ENCODE data around the gene CDYL2. TPM values are rescaled to one million over a fixed set of nuclear protein-coding genes. Genes with fewer than 3 reads are reported as not detected.

CDYL2 gene
- total and polyA plus RNA-seq, 2 donors (not counting 3 experiments of a cell fraction or from before 2014, with no cell fraction given) = 7.1 to 71.3 TPM

GRCh38 chr16:80615735-80616134, 188.7 kb downstream of the CDYL2 start:
- DNase-seq (ENCODE audit: low read depth, low spot score) = no peak
- H3K4me3 ChIP-seq (replicated peaks in 1 of 3; ENCODE audit: insufficient read depth in 1 of 3, low read depth in 1 of 3, low read length in 3 of 3) = no peak overlapping the region
- dilution Hi-C loops (cut with MboI; ENCODE audit: extremely low pct_ligation_motif_present, low sequenced_read_pairs) (no loop called here), intact Hi-C loops (cut with micrococcal nuclease) (no loop called here)
- TF ChIP-seq POLR2AphosphoS5 (IDR thresholded peaks at IDR 0.05; ENCODE audit: insufficient read depth, low read depth, low read length) (no peak), JUN (IDR thresholded peaks at IDR 0.05; ENCODE audit: borderline replicate concordance, insufficient read depth, insufficient read length, low read depth) (no peak), MYC (IDR thresholded peaks at IDR 0.05; ENCODE audit: low read depth, low read length) (no peak), POLR2A (IDR thresholded peaks at IDR 0.05; ENCODE audit: low read depth, low read length) (no peak), EZH2 (IDR thresholded peaks at IDR 0.05; ENCODE audit: borderline replicate concordance, low read depth, low read length, severe bottlenecking) (no peak), MAX (IDR thresholded peaks at IDR 0.05; ENCODE audit: insufficient read depth, insufficient read length) (no peak)
- no peak overlapping the region for H3K4me2 ChIP-seq (ENCODE audit: insufficient read depth, low read length)
- no peak overlapping the region for H3K9ac ChIP-seq (replicated peaks; ENCODE audit: extremely low read depth, insufficient read depth, low read length)
- H2AFZ ChIP-seq (ENCODE audit: low read depth, low read length) = no peak overlapping the region
- ChIA-PET CTCF (interaction anchor here (1.1 to 1.2 kb wide), 2 partner anchors 8 to 136 kb away, joined by 3 to 6 read pairs; no protein-coding TSS in a partner anchor), POLR2A (no interaction called here)
- no peaks in the 10 kb centered on the region for H3K27me3 ChIP-seq (ENCODE audit: control insufficient read depth in 2 of 2, insufficient read depth in 2 of 2, low read length in 2 of 2)
- FAIRE-seq = no peak
- H3K36me3 ChIP-seq (ENCODE audit: control insufficient read depth in 2 of 2, extremely low read depth in 1 of 2, insufficient read depth in 2 of 2, low read length in 2 of 2) = peaks cover 4 to 25% of the 10 kb centered on the region in 2 experiments
- H3K9me1 ChIP-seq (replicated peaks; ENCODE audit: control insufficient read depth, extremely low read depth, insufficient read depth, low read length) = no peaks in the 10 kb centered on the region
- H4K20me1 ChIP-seq (replicated peaks; ENCODE audit: control insufficient read depth, extremely low read depth, insufficient read depth, low read length) = no peaks in the 10 kb centered on the region
- peaks cover 7% of the 10 kb centered on the region for H3K4me1 ChIP-seq (ENCODE audit: control insufficient read depth, extremely low read depth, insufficient read depth, low read length)
- H3K79me2 ChIP-seq (ENCODE audit: control insufficient read depth, insufficient read depth, low read length) = no peaks in the 10 kb centered on the region
- no TSS peak for BruUV-seq (replicated peaks)
- no peaks in the 10 kb centered on the region for H3K9me3 ChIP-seq (replicated peaks; ENCODE audit: control insufficient read depth, insufficient read depth, low read length)
- no peak overlapping the region for H3K27ac ChIP-seq (ENCODE audit: insufficient read depth, low read depth, low read length)

- BruUV-seq (replicated peaks) = no TSS peak
- Histone ChIP-seq H3K27ac (ENCODE audit: insufficient read depth, low read depth, low read length) (peak overlapping the region; percentile 15), H3K4me1 (ENCODE audit: control insufficient read depth, extremely low read depth, insufficient read depth, low read length) (peaks cover 7% of the 10 kb centered on the region), H3K79me2 (ENCODE audit: control insufficient read depth, insufficient read depth, low read length) (no peaks in the 10 kb centered on the region), H3K27me3 (ENCODE audit: control insufficient read depth in 2 of 2, insufficient read depth in 2 of 2, low read length in 2 of 2) (no peaks in the 10 kb centered on the region), H3K9me3 (replicated peaks; ENCODE audit: control insufficient read depth, insufficient read depth, low read length) (no peaks in the 10 kb centered on the region), H3K36me3 (ENCODE audit: control insufficient read depth in 2 of 2, extremely low read depth in 1 of 2, insufficient read depth in 2 of 2, low read length in 2 of 2) (peaks cover 4 to 28% of the 10 kb centered on the region in 2 experiments), H3K9me1 (replicated peaks; ENCODE audit: control insufficient read depth, extremely low read depth, insufficient read depth, low read length) (no peaks in the 10 kb centered on the region), H3K4me3 (replicated peaks in 1 of 3; ENCODE audit: insufficient read depth in 1 of 3, low read depth in 1 of 3, low read length in 3 of 3) (no peak overlapping the region), H2AFZ (ENCODE audit: low read depth, low read length) (no peak overlapping the region), H3K4me2 (ENCODE audit: insufficient read depth, low read length) (no peak overlapping the region), H3K9ac (replicated peaks; ENCODE audit: extremely low read depth, insufficient read depth, low read length) (no peak overlapping the region), H4K20me1 (replicated peaks; ENCODE audit: control insufficient read depth, extremely low read depth, insufficient read depth, low read length) (no peaks in the 10 kb centered on the region)
- dilution Hi-C loops (cut with MboI; ENCODE audit: extremely low pct_ligation_motif_present, low sequenced_read_pairs) (no loop called here), intact Hi-C loops (cut with micrococcal nuclease) (no loop called here)
- peak; percentile 34 for DNase-seq (ENCODE audit: low read depth, low spot score)
- CTCF ChIA-PET = interaction anchor here (0.6 to 1.2 kb wide), 7 partner anchors 9 to 210 kb away, joined by 3 to 6 read pairs (median 4); no protein-coding TSS in a partner anchor
- TF ChIP-seq GATA2 (IDR thresholded peaks at IDR 0.05; ENCODE audit: insufficient read depth, insufficient read length, low read depth, low read length) (no peak), CTCF (IDR thresholded peaks at IDR 0.05; ENCODE audit: extremely low read depth in 1 of 2, insufficient read depth in 1 of 2, low read depth in 1 of 2, low read length in 2 of 2) (peak in 1 of 2 donors; percentile 7), JUN (IDR thresholded peaks at IDR 0.05; ENCODE audit: borderline replicate concordance, insufficient read depth, insufficient read length, low read depth) (peak; percentile 65)
- POLR2A ChIA-PET = no interaction called here
- peak; percentile 72 for FAIRE-seq
Observed at GRCh38 chr16:80614908-80615671, 189.3 kb downstream of the CDYL2 start.
